Prostate gland (tissue), 2 donors: ENCODE measurements around the gene SLC28A1. TPM values are rescaled to one million over a fixed set of nuclear protein-coding genes. Genes with fewer than 3 reads are reported as not detected.

Experiments
- DNase-seq: peaks from one replicate; pipeline ENCODE4 v3.0.0-alpha.2; 2019; ENCODE audit warnings: low spot score
- H3K27ac ChIP-seq, 2 donors: fragments of 200-600 bp; sonication (generic); 2 replicates each; pipeline ENCODE4 v1.5.1; 2017 to 2019
- H3K27me3 ChIP-seq: fragments of 200-600 bp; sonication (generic); replicated peaks from 2 replicates; pipeline ENCODE4 v1.5.1; 2019; ENCODE audit not compliant: insufficient read depth
- H3K36me3 ChIP-seq, 2 donors: fragments of 200-600 bp; sonication (generic); 1 replicate in 1 of 2; 2 replicates in 1 of 2; pipeline versions ENCODE4 v1.5.1 to v1.8.1; 2017 to 2019
- H3K4me1 ChIP-seq: fragments of 200-600 bp; sonication (generic); replicated peaks from 2 replicates; pipeline ENCODE4 v1.5.1; 2019
- H3K4me3 ChIP-seq, 2 donors: fragments of 200-600 bp; sonication (generic); 2 replicates each; pipeline ENCODE4 v1.5.1; 2017 to 2019
- H3K9me3 ChIP-seq: fragments of 200-600 bp; sonication (generic); 2 replicates; pipeline ENCODE4 v1.5.1; 2017
- CTCF ChIP-seq, 4 experiments: fragments of 200-600 bp in 2 of 4; fragments of 450-650 bp in 2 of 4; sonication (generic) in 2 of 4; IDR thresholded peaks; 1 replicate in 3 of 4; 2 replicates in 1 of 4; pipeline ENCODE4 v1.5.1; 2016 to 2019; ENCODE audit warnings: antibody characterized with exemption in 4 of 4, mild to moderate bottlenecking in 2 of 4, moderate library complexity in 2 of 4
- POLR2A ChIP-seq: fragments of 450-650 bp; IDR thresholded peaks from one replicate; pipeline ENCODE4 v1.6.1; 2016; ENCODE audit warnings: antibody characterized with exemption, mild to moderate bottlenecking
- POLR2AphosphoS5 ChIP-seq: sonication (generic); formaldehyde crosslinking; IDR thresholded peaks from one replicate; pipeline ENCODE4 v1.6.1; 2017; ENCODE audit warnings: antibody characterized with exemption
- WGBS: methylation state at CpG from one replicate; pipeline ENCODE4 v1.1.5; 2018; 5-methylcytosine and 5-hydroxymethylcytosine counted together
- intact Hi-C: fragments of 100-400 bp; cut with DNase I; formaldehyde crosslinking; loops from one replicate; pipeline ENCODE4 v1.14.2; 2022
- total RNA-seq, 2 donors: library from RNA; depleted of rRNA; stranded (reverse); fragments of >200 nt; gene quantifications; one replicate each; pipeline ENCODE4 v1.1.0, GENCODE V29; 2016

SLC28A1 gene
- total RNA-seq, 2 donors from 2014 or later, result not detected

DNA sequence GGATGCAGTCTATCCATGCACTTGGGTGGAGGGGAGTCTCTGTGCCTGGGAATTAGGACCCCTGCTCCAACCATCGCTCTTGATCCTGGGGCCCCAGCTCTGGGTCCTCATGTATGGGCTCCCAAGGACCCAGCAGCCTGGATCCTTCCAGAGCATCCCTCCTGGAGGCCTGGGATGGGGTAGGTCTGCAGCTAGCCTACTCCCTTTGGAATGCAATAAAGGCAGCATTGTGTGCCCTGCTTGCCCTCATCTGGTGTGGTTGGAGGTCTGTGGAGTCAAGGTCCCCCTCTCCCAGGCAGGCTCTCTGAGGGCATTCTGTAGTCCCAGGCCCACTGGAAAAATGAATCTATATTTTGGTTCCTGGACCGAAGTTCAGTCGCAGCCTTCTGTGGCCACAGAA, 15.0 kb upstream of the SLC28A1 start:
- Histone ChIP-seq H3K36me3 (no peaks in the 10 kb centered on the region), H3K27me3 (no peaks in the 10 kb centered on the region), H3K9me3 (no peaks in the 10 kb centered on the region), H3K4me3 (no peak overlapping the region), H3K4me1 (no peaks in the 10 kb centered on the region), H3K27ac (no peak overlapping the region)
- no peak for DNase-seq
- intact Hi-C loops, result no loop called here
- 98% methylated on average over 3 of the region's 3 CpGs for WGBS
- TF ChIP-seq POLR2AphosphoS5 (no peak), CTCF (IDR thresholded peaks at IDR 0.05) (no peak), POLR2A (no peak)

DNA sequence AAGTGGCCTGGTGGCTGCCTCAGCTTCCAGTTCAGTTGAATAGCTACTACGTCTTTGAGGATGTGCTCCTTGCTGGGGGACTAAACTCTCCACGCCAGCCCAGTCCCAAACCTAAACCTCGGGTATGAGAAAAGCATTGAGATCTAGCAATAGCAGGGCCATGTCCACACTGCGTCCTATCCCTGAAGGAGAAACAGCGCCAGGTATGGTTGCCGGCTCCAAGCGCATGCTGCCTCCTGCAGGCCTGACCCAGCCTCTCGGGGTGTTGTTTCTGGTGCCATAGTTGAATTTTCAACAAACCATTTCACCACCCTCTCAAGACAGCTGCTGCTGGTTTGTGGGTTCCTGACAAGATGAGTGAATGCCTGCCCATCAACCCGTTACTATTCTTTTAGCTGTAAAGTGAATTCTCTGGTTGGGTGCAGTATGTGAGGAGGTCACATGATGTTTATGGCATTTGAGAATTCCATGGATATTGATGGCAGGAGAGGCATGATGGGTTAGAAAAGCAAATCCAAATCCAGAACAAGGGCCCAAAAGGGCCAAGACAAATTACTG, 13.0 kb upstream of the SLC28A1 start:
- 92% methylated on average over 9 of the region's 9 CpGs for WGBS
- no peak for DNase-seq
- Histone ChIP-seq H3K4me1 (no peaks in the 10 kb centered on the region), H3K36me3 (no peaks in the 10 kb centered on the region), H3K27me3 (no peaks in the 10 kb centered on the region), H3K27ac (no peak overlapping the region), H3K9me3 (no peaks in the 10 kb centered on the region), H3K4me3 (no peak overlapping the region)
- intact Hi-C loops, result no loop called here
- TF ChIP-seq POLR2AphosphoS5 (no peak), CTCF (IDR thresholded peaks at IDR 0.05) (no peak), POLR2A (no peak)

DNA sequence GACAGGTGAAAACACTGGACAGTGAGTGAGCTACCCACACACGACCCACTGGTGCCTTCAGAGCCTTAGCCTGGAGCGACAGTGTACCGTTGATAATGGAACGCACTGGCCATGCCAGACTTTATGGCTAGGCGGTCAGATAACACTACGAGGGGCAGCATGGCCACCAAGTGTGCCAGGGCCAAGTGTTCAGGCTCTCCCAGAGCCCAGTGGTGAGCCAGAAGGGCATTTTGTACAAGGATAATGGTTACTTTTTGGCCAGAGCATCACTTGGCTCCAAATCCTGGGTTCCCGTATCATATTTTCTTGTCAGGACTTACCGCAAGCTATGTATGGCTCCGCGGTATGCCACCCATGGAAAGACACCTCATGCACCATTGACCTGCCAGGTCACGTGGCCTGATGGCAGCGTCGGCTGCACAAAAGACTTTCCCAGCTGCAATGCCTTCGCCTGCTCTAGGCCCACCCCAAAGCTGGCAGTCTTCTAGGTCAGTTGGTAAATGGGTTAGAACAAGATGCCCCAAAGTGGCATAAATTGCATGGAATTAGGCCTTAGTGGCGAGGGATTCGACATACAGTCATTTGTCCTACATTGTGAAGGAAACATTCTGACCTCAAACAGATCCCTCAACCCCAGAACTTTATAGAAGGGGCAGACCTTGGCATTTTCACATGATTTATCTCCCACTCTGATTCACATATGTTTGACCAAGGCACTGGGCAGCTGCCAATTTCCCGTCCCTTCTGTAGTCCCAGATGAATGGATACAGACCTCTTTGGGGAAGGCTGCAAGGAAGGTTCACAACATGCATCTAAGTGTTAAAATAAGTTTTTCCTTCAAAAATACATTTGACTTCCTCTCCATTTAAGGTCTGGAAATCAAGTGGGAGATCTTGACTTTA, 12.2 kb upstream of the SLC28A1 start:
- H3K27me3 ChIP-seq, result no peaks in the 10 kb centered on the region
- no peaks in the 10 kb centered on the region for H3K9me3 ChIP-seq
- no peak for TF ChIP-seq CTCF (IDR thresholded peaks at IDR 0.05)
- no peak for TF ChIP-seq POLR2A
- no peak for TF ChIP-seq POLR2AphosphoS5
- no peaks in the 10 kb centered on the region for H3K36me3 ChIP-seq
- H3K4me3 ChIP-seq, result no peak overlapping the region
- H3K4me1 ChIP-seq, result no peaks in the 10 kb centered on the region
- no peak for DNase-seq
- intact Hi-C loops, result no loop called here
- no peak overlapping the region for H3K27ac ChIP-seq
- WGBS, result 90% methylated on average over 17 of the region's 17 CpGs

DNA sequence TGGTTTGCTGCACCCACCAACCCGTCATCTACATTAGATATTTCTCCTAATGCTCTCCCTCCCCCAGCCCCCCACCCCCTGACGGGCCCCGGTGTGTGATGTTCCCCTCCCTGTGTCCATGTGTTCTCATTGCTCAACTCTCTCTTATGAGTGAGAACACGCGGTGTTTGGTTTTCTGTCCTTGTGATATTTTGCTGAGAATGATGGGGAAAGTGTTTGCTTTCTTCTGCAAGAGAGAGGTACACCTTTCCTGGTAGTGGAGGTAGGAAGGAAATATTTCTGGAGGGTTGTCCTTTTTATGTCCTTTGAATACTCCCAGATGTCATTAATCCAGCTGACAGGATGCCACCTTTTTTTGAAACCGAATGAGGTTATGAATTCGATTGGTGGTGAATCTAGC, 10.5 kb upstream of the SLC28A1 start:
- intact Hi-C loops, result no loop called here
- no peaks in the 10 kb centered on the region for H3K27me3 ChIP-seq
- H3K4me3 ChIP-seq, result no peak overlapping the region
- H3K27ac ChIP-seq, result no peak overlapping the region
- WGBS, result 35% methylated on average over 7 of the region's 7 CpGs
- TF ChIP-seq POLR2AphosphoS5 (no peak), CTCF (IDR thresholded peaks at IDR 0.05) (no peak), POLR2A (no peak)
- no peaks in the 10 kb centered on the region for H3K4me1 ChIP-seq
- no peak for DNase-seq
- H3K9me3 ChIP-seq, result no peaks in the 10 kb centered on the region
- no peaks in the 10 kb centered on the region for H3K36me3 ChIP-seq
